Right lobe of liver (tissue), 6 donors: ENCODE data around the gene OSBPL5. TPM values are rescaled to one million over a fixed set of nuclear protein-coding genes. Genes with fewer than 3 reads are reported as not detected.

ENCODE experiments used
- ATAC-seq, 4 donors: fragments of 200-7000 bp; cut with Tn5 transposase; one replicate each; pipeline ENCODE4 v1.9.1; 2020; ENCODE audit warnings: mild to moderate bottlenecking in 4 of 4, moderate library complexity in 4 of 4
- DNase-seq, 3 donors: peaks; one replicate each; pipeline ENCODE4 v3.0.0-alpha.2; 2020
- H3K27ac ChIP-seq, 3 donors: fragments of 200-600 bp; one replicate each; pipeline ENCODE4 v1.8.0; 2022
- H3K27me3 ChIP-seq, 2 donors: fragments of 200-600 bp; one replicate each; pipeline ENCODE4 v1.8.0; 2022
- H3K36me3 ChIP-seq, 4 donors: fragments of 200-600 bp; sonication (generic) in 1 of 4; one replicate each; pipeline versions ENCODE4 v1.5.1 to v1.8.0; 2017 to 2022; ENCODE audit warnings: control low read depth in 1 of 4
- H3K4me1 ChIP-seq, 4 donors: fragments of 200-600 bp; sonication (generic) in 1 of 4; one replicate each; pipeline versions ENCODE4 v1.5.1 to v1.8.0; 2017 to 2022; ENCODE audit warnings: control low read depth in 1 of 4
- H3K4me3 ChIP-seq, 3 donors: fragments of 200-600 bp; one replicate each; pipeline ENCODE4 v1.8.0; 2022
- H3K9me3 ChIP-seq, 4 donors: fragments of 200-600 bp; sonication (generic) in 1 of 4; one replicate each; pipeline versions ENCODE4 v1.5.1 to v1.8.0; 2017 to 2022; ENCODE audit warnings: control low read depth in 1 of 4
- CTCF ChIP-seq, 4 donors: fragments of 200-600 bp in 3 of 4; fragments of 450-650 bp in 1 of 4; IDR thresholded peaks; one replicate each; pipeline versions ENCODE4 v1.5.1 to v1.8.0; 2016 to 2022; ENCODE audit warnings: antibody characterized with exemption in 4 of 4, mild to moderate bottlenecking in 2 of 4
- POLR2A ChIP-seq: fragments of 450-650 bp; IDR thresholded peaks from one replicate; pipeline ENCODE4 v1.6.1; 2017; ENCODE audit warnings: antibody characterized with exemption, mild to moderate bottlenecking
- WGBS: methylation state at CpG from one replicate; pipeline ENCODE4 v1.1.6; 2018; ENCODE audit warnings: low coverage, low lambda C conversion rate; ENCODE audit not compliant: insufficient coverage; ENCODE audit errors: missing lambda C conversion rate; 5-methylcytosine and 5-hydroxymethylcytosine counted together
- intact Hi-C, 2 donors: fragments of 100-400 bp; cut with DNase I; formaldehyde crosslinking; loops; one replicate each; pipeline versions ENCODE4 v1.11.2 to v1.14.1; 2022
- total RNA-seq, 6 experiments: library from RNA; depleted of rRNA in 2 of 6; stranded (reverse); fragments of >200 nt in 2 of 6; fragmentation: NEBNext Ultra II Directional in 3 of 6; extraction: Animal tissue kit (Norgen Biotek cat#: 25700) in 3 of 6; gene quantifications; one replicate each; pipeline versions ENCODE4 v1.1.0 to v1.2.4, GENCODE V29; 2016 to 2023
- donor health status: DM: no; HTN: yes; CAD: no.
- donor health status: DM: no; HTN: no; CAD: no.
- donor health status: DM: no; HTN: no; CAD: no.
- donor health status: DM: no; HTN: yes; CAD: no.
- donor health status: DM: no; HTN: yes; CAD: no.

The OSBPL5 gene
- total RNA-seq, 6 experiments from 2014 or later = 2.2 to 6.3 (median 3.4) TPM

- Histone ChIP-seq H3K27me3 (no peaks in the 10 kb centered on the region), H3K27ac (no peak overlapping the region), H3K36me3 (no peaks in the 10 kb centered on the region), H3K4me3 (no peak overlapping the region), H3K9me3 (peaks cover 0 to 4% (median 0%) of the 10 kb centered on the region in 4 donors), H3K4me1 (peaks cover 0 to 5% (median 0%) of the 10 kb centered on the region in 4 donors)
- intact Hi-C loops = no loop called here
- 74% methylated on average over 9 of the region's 9 CpGs for WGBS
- peak in 1 of 4 donors; percentile 52 for ATAC-seq
- TF ChIP-seq CTCF (IDR thresholded peaks at IDR 0.05) = no peak
- TF ChIP-seq POLR2A = no peak
- DNase-seq = no peak
Measured at GRCh38 chr11:3111919-3112690, 53.0 kb downstream of the OSBPL5 start.

GRCh38 chr11:3111466-3111865 is 53.6 kb downstream of the OSBPL5 start:
- H3K4me3 ChIP-seq = no peak overlapping the region
- H3K36me3 ChIP-seq = no peaks in the 10 kb centered on the region
- peak in 1 of 4 donors; percentile 12 for ATAC-seq
- peak in 1 of 3 donors; percentile 10 for DNase-seq
- no peaks in the 10 kb centered on the region for H3K27me3 ChIP-seq
- H3K9me3 ChIP-seq = peaks cover 0 to 4% (median 0%) of the 10 kb centered on the region in 4 donors
- TF ChIP-seq POLR2A (no peak), CTCF (IDR thresholded peaks at IDR 0.05) (no peak)
- intact Hi-C loops = no loop called here
- no peak overlapping the region for H3K27ac ChIP-seq
- H3K4me1 ChIP-seq = peaks cover 0 to 5% (median 0%) of the 10 kb centered on the region in 4 donors
- 71% methylated on average over 6 of the region's 6 CpGs for WGBS

- ATAC-seq (peak; percentile 65 to 83 (median 76)), DNase-seq (peak; percentile 31 to 56 (median 53))
- TF ChIP-seq CTCF (IDR thresholded peaks at IDR 0.05) (peak; percentile 43 to 49 (median 48)), POLR2A (no peak)
- no peaks in the 10 kb centered on the region for H3K27me3 ChIP-seq
- intact Hi-C loops = loop anchor here in 1 of 2 donors (10.0 kb wide), 1 partner anchor 115 kb away; no protein-coding TSS in a partner anchor
- H3K4me1 ChIP-seq = peaks cover 0 to 5% (median 0%) of the 10 kb centered on the region in 4 donors
- H3K9me3 ChIP-seq = peaks cover 0 to 4% (median 0%) of the 10 kb centered on the region in 4 donors
- WGBS = 10% methylated on average over 2 of the region's 14 CpGs
- no peak overlapping the region for H3K27ac ChIP-seq
- no peaks in the 10 kb centered on the region for H3K36me3 ChIP-seq
- H3K4me3 ChIP-seq = no peak overlapping the region
Measured at GRCh38 chr11:3109921-3110706, 55.0 kb downstream of the OSBPL5 start.

- Histone ChIP-seq H3K9me3 (peaks cover 0 to 4% (median 0%) of the 10 kb centered on the region in 4 donors), H3K27me3 (no peaks in the 10 kb centered on the region), H3K36me3 (no peaks in the 10 kb centered on the region), H3K4me3 (no peak overlapping the region), H3K4me1 (peaks cover 0 to 5% (median 0%) of the 10 kb centered on the region in 4 donors), H3K27ac (no peak overlapping the region)
- DNase-seq (no peak), ATAC-seq (no peak)
- TF ChIP-seq CTCF (IDR thresholded peaks at IDR 0.05) = no peak
- no peak for TF ChIP-seq POLR2A
- WGBS = no CpG with 5 or more reads among the region's 7 CpGs
- intact Hi-C loops = loop anchor here in 1 of 2 donors (10.0 kb wide), 1 partner anchor 115 kb away; no protein-coding TSS in a partner anchor
Measured at GRCh38 chr11:3109434-3109833, 55.7 kb downstream of the OSBPL5 start.
